ENCODE results near the gene FYN.
A peak's percentile ranks its signal among the peaks of the same experiment; 100 is the strongest.

The FYN gene

DNA sequence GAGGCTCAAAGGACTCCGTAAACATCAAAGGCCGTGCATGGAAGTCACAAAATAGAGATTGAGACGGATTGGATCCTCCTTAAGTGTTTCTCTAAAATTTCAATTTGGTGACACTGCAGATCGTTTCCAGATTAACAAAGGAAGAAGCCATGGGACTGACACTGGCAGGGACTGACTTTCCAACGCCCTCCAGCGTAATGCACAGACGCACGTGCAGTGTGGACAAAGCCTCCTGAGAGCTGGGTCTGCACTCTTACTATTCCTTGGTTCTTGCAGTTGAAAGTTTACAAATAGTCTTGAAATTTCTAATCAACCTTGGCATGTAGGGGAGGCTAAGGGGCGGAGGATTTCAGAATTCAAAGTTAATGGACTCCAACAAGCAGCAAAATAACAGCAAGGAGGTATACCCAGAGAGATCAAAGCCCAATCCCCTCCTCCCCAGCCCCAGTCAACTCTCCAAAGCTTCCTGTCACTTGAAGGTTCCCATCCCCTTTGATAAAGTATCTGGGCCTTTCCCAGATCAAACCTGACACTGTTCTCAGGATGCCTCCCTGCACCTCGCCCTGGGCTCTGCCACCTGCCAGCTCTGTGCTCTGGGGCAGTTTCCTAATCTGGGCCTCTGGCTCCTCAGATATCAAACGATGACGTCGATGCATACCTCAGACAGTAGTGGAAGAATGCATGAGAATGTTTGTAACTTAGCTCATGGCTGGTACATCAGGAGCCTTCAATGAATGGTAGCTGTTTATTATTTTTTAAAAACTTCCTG, 161.1 kb downstream of the FYN start:
- FAIRE-seq (no peak), DNase-seq (ENCODE audit: low spot score) (no peak)

DNA sequence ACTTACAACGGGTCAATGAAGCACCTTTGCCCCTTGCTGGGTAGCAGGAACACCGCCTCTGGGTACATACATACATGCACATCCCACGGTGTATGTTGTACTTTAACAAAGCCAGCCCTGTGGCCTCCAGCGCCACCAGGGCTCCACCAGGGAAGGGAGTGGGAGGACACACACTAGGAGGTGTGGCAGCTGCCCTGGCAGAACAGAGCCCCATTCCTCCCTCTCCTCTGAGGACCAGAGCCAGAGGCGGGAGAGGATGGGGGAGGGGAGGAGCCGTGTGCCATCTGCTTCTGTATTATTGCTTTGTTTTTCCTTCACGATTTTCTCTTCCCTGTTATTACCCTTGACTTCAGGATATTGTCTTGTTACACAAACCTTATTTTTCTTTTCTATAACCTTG, 161.8 kb downstream of the FYN start:
- DNase-seq (ENCODE audit: low spot score) (no peak), FAIRE-seq (no peak)

DNA sequence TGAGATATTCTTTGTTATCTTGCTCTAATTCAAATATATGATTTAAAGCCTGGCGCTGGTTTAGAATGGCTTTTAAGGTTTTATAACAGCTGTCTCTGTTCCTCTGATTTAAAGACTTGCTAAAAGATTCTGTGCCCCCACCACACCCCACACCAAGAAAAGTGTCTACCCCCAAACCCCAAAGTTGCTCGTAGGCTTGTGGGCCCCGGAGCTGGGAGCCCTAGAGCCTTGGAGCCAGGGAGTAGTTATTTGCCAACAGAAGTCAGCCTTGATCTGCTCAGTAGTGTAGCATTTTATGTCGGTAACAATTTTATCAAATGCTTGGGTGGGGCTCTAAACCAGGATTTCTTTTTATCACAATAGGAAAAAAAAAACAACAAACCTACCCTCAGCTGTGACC, 162.3 kb downstream of the FYN start:
- DNase-seq (ENCODE audit: low spot score) (no peak), FAIRE-seq (no peak)

DNA sequence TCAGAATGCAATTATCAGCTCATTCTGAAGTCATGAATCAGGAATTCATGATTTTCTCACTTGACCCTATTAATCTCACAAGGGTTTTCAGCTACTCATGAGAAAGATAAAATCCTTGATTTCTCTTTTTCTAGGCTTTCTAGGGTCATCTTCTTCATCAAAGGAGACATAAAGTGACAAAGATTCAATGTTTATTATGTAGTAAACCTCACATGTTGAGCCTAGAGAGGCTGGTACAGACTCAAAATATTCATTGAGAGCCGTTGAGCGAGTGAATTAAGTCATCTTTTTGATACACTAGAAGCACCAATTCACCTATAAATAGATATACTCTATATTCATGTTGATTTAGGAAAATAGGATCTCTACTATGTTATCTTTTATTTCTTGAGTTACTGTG, 162.8 kb downstream of the FYN start:
- DNase-seq (ENCODE audit: low spot score) = no peak

DNA sequence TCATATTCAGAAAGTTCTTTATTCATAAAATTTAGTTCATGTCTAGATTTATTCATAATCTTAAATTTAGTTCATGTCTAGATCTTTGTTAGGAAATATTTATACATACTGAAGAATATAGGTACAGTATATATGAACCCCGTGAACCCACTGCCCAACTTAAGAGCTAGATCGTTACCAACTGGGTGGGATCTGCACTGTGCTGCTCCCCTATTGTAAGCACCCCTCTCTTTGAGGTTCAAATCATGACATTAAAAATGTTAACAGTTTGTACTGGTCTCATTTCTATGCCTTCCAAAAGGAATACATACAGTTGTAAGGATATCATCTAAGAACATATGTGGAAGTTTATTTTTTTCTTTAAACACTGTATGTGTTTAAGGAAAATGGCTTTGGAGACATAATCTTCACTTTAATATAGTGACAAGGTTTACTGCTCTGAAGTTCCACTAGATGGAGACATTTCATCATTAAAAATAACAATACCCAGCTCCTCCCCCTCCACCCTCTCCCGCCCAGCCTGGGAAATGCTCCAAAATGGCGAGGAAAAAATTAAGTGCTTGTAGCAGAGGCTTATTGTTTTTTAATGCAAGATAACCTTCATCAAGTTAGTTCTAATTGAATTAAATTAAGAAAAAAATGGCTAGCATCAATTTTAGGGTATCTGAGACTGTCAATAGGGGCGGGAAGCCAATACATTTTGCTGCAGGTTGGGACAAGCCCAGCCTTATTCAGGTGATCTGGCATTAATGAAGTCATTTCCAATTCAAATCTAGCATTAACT, 163.4 kb downstream of the FYN start:
- DNase-seq (ENCODE audit: low spot score) (peak; percentile 59), FAIRE-seq (no peak)

More for the DNA sequence above, 162.8 kb downstream of the FYN start:
- no peak for FAIRE-seq

DNA sequence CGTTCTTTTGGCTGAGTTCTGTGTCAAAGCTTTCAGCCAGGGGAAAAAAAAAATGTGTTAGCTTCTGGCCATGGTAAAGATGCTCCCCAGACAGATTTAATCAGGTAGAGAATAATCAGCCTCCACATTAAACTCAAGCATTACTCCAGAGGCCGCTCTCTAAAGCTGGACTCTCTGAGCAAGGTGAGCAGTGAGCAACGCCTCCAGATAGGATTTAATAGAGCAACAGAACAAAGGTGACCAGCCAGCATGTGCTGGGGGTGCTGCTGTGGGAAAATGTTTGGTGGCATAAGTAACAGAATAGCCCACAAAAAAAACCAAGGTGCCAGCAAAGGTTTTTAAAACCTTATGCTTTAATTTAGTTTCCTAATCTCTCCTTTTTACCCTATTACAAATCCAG, 164.1 kb downstream of the FYN start:
- DNase-seq (ENCODE audit: low spot score) (no peak), FAIRE-seq (no peak)

DNA sequence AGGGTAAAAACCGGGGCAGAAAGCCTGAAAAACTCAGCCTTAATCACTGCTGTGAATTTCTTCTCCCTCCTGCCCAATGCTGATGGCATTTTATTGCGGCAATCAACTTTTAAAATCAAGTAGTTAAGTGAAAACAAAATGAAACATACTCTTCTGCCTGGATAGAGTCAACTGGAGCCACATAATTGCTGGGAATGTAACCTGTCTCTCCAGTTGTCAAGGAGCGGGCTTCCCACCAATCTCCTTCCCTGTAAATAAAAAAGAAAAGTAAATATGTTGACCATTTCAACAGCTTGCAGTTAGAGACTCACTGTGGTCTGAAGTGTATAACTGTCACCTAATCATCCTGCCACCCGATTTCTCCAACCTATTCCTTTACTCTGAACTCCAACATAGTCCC, 165.5 kb downstream of the FYN start:
- FAIRE-seq (no peak), DNase-seq (ENCODE audit: low spot score) (no peak)

DNA sequence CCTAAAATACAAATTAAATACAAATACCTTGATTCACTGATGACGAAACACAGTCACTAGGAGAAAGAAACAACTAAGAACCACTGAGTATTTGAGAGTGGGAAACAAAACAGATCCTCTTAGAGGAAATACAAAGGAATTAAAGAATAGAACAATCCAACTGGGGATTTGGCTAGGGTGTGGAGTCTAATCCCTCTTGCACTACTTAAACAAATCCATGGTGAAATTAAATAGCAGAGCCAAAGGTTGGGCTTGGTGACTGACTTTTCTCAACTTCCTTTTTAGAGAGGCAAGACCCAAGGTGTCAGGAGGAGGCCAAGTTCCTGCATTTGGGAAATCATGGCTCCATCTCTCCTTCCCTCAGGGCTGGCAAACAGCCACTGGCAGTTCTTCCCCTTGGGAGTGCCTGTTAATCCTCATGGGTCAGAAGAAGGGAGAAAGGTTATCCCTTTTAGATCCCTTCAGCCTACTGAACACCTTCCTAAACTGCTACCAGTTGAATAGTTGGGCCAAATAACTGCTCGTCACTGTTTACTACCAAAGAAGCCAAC, 166.3 kb downstream of the FYN start:
- FAIRE-seq (no peak), DNase-seq (ENCODE audit: low spot score) (no peak)

DNA sequence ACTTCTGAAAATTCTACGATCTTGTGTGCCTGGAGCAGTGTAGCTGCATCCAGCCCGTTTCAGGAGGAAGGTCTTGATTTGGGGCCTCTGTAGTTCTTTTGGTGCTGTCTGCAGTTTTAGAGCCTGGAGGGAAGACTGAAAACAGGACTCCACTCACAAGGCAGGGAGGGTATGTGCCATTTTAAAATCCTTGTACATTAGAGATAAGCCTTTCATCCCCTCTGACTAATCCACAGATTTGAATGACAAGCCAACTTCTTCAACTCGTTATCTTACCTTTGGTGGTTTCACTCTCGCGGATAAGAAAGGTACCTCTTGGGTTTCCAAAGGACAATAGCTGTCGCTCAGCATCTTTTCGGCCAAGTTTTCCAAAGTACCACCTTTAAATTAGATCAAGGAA, 169.5 kb downstream of the FYN start:
- DNase-seq (ENCODE audit: low spot score) = no peak
- FAIRE-seq = no peak

DNA sequence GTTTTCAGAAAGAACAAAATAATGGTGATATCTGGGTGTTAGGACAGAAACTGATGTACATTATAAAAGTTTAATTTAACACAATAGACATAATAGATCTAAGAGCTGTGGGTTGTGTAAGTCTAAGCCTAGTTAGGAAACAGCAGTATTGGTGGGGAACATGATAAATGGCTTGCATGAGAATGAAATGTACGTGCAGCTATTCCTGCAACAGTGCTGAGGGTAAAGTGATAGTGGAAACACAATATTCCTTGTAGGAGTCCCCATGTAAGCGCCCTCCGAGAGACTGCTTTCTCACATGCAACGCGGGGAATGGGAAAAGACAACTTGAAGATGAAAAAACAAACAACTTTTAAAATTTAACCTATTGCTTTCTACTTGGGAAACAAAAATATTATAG, 171.0 kb downstream of the FYN start:
- no peak for DNase-seq (ENCODE audit: low spot score)
- FAIRE-seq = no peak

DNA sequence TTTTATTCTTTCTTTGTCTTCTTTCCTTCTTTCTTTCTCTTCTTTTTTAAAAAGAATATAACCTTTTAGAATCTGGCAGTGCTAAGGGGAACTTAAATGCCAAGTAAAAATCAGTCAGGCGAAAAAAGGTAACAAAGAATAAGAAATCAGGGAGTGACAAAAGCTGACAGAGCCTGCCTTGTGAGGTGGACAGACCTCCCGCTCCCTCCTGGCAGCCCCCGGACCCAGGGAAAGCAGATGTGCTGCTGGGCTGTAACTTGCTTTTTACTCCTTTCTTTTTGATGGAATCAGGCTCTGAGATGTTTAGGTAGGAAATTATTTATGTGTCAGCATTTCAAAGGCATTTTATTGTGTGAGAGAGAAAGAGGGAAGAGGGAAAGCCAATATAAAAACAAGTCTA, 172.1 kb downstream of the FYN start:
- FAIRE-seq (no peak), DNase-seq (ENCODE audit: low spot score) (no peak)

DNA sequence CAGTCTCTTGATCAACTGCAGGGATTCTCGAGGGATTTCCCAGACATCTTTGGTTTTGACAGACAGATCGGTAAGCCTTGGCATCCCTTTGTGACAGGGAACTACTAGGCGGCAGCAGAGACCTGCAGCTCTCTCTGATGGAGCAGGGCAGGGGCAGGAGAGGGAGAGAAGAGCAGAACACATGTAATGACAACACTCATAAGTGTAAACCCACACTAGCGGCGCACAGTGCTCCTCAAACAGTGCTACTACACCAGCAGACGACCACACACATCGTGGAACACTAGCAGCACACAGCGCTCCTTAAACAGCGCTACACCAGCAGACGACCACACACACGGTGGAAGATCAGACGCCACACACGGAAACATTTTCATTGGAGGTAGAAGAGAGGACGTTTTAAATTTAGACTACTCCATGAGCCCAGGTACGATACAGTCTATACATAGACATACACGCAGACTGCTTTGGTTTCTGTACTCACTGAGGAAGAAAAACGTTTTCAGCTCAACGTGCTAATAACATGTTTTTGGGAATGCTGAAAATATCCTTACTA, 173.0 kb downstream of the FYN start:
- FAIRE-seq (no peak), DNase-seq (ENCODE audit: low spot score) (no peak)

DNA sequence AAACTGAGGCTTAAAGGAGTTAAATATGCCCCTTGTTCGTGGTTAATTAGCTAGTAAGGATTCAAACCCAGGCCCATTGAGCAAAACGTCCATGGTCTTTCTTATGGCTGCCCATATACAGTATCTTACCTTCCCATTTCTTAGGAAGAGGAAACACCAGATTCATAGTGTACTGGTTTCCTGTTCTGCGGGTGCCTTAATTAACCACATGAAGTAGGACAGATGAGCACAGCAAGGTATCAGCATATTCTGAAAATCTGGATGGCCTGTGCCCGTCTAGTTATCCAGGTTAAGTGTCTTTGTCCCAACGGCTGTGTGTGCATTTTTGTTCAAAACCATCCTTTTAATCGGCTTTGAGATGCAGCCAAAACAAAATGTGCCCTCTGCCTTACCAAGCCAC, 174.1 kb downstream of the FYN start:
- DNase-seq (ENCODE audit: low spot score) (no peak), FAIRE-seq (no peak)

DNA sequence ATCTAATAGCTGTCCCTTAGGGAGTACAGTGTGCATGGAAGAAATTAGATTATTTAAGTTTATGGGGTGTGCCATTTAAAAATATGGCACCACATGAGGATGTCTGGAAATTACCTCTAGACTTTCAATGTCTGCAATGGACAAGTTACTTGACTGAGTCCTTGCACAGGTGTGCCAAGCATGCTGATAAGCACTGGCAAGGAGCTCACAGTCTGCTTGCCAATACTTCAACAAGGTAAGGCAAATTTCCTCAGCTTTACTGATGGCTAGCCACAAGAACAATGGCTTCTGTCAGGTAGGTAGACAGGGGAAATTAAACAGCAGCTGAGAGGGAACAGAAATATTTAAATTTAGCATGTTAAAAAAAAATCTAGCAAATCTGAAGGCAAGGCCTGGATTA, 176.4 kb downstream of the FYN start:
- FAIRE-seq (no peak), DNase-seq (ENCODE audit: low spot score) (no peak)

DNA sequence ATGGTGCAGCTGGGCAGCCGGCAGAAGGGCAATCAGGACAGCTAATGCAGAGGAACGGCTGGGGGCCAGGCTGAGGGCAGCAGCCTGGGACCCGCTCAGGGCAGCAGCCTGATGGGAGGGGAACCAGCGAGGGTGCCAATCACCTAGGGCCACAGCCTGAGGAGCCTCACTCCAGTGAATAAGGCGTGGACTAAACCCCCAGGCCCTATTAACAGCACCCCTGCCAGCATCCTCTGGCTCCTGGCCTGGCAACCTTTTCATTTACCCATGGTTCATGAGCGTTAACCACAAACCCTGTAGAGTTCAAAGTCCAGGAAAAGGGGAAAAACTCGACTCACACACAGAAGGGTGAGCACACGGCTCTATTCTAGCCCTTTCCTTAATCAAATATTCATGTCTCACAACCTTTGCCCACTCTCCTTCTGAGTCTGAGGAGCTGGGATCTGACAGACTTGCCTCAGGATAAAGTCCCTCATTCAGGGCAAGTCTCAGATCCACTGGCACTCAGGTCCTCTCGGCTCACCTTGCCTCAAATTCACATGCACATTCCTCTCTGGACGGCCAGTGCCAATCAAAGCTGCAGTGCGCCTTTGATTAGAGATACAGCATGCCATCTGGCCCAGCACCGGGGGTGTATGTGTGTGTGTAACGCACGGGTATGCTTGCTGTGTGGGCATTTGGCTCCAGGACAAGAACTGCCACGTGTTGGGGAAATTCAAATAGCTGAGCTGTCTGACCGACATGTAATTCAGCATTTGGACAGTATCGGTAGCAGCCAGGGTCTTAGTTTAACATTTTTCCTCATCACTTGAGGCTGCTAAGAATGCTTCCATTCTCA, 180.7 kb downstream of the FYN start:
- DNase-seq (ENCODE audit: low spot score) (no peak), FAIRE-seq (no peak)

DNA sequence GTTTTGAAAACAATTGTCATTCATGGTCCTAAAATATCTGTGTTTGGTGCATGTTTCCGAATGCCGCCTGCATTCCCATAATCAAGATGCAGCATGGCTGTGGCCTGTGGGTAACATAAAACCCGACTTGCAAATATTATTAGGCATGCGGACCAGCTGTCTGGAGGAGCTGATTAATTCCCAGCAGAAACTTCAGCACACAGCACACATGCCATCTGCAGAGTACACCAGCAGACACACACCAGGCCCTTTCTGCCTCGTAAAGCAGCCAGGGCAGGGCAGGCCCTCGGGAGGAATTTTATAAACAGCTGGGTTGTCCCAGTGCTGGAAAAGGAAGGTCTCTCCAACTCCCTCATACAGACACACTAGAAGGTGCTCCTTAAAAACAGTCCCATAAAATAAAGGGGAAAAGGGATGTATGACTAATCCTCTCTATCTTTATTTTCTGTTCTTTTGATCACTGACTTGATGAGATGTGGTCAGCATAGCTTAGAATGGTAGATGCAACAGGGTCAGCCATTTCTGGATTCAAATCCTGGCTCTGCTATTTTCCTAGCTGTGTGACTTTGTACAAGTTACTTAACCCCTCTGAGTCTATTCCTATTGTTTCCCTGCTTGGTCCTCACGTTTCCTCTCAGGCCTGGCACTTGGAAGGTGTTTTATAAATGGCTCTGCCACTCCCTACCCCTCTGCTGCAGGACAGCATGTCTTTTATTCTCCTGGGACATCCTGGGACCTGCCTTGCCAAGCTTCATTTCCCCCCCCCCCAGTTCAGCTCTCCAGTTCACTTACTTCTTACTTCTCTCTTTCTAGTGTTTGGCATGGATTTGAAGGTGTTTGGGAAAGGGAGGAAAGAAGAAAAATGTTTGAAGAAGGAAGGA, 181.7 kb downstream of the FYN start:
- FAIRE-seq (no peak), DNase-seq (ENCODE audit: low spot score) (no peak)

DNA sequence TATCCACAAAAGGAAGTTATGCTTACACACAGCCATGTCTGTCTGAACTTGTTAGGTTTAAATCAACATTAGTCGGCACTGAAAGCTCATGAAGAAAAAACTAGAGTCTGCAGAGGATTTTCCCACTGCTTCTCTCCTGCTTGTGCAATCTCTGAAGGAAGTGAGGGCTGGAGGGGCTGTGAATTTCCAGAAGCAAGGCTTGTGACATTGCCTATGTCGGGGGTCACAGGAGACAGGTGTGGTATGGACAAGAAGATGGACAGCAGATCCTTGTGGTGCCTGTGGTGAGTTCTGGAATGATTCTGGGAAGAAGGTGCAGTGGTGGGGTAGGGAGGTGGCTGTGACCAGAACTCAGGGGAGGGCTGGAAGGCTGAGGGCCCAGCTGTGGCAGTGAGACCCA, 183.3 kb downstream of the FYN start:
- FAIRE-seq = no peak
- DNase-seq (ENCODE audit: low spot score) = no peak

DNA sequence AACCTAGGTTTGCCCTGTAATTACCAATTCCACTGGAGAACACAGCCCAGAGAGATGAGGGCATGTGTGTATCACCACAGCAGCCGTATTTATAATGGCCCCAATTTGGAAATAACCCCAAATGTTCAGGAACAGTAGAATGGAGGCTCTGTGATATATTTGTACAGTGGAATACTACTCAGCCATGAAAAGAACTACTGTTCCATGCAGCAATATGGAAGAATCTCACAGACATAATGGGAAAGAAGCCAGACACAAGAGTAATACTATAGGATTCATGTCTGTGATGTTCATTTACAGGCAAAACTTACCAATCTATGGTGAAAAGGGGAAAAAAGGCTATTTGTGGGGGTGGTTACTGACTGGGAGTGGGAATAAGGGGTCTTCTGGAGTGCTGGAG, 183.8 kb downstream of the FYN start:
- no peak for FAIRE-seq

DNA sequence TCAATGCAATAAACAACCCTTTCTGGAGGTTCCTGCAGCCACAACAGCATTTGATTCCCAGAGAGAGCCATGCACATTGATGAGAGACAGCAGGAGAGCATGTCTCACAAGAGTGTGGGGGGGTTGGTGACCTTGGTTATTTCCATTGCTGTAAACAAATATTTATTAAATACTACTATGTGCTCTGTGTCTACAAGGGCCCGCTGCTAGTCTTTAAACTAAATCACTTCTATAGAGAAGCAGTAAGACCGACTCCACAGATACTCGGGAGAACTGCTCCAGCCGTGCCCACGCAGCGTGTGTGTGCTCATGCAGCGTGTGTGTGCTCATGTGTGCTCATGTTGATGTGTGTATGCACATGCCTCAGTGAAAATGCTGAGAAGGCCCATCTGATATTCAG, 184.9 kb downstream of the FYN start:
- FAIRE-seq (no peak), DNase-seq (ENCODE audit: low spot score) (no peak)

More for the DNA sequence above, 183.8 kb downstream of the FYN start:
- DNase-seq (ENCODE audit: low spot score) = no peak

DNA sequence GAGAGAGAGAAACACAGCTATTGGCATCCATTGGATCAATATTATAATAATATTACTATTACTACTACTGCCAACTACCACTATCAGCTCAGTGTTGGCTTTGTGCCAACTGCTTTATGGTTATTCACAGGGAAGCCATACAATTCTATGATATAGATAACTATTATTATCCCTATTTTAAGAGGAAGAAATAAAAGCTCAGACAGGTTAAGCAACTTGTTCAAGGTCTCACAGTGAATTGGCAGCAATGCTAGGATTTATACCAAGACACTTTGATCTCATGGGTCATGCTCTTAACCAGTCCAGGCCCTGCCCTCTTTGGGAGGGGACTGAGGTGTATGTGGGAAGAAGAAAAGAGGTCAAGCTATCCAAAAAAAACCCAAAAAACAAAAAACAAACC, 185.6 kb downstream of the FYN start:
- no peak for DNase-seq (ENCODE audit: low spot score)
- no peak for FAIRE-seq

DNA sequence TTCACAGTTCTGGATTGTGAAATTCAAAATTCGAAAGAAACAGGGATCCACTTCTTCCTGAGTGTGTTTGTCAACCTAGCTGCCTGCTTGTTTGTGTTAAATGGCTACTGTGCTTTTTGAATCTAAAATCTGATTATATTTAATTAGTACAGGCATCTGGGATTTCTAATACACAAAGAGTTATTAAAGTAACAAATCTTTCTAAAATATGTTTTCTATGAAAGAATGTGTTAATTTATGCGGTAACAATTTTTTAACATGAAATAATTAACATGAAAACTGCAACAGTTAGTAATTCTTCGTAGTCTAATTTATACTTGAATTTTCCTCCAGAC, 186.4 kb downstream of the FYN start:
- DNase-seq (ENCODE audit: low spot score) (no peak), FAIRE-seq (no peak)

Data from urothelium cell line (cell line).